Measurements from ENCODE around the gene TEX2. TPM values are rescaled to one million over a fixed set of nuclear protein-coding genes. Genes with fewer than 3 reads are reported as not detected.
A peak's percentile ranks its signal among the peaks of the same experiment; 100 is the strongest.

The TEX2 gene
- total and polyA plus RNA-seq, 8 donors, result 8.9 to 30.3 (median 22.4) TPM

DNA sequence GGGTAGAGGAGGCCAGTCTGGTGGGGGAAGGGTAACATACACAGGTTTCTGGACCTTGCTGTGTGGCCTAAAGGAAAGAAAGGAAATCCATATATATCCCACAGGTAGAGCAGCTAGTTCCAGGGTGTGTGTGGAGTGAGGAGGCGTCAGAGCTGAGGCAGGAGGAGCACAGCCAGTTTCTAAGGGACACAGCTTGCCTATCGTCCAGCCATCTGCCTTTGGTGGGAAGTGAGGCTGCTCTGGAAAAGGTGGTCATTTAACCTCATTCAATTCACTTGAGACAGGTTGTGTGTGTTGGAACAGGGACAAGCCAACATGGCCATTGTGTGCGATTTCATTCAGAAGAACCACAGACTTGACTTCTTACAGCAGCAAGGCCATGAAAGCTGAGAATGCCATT, 96.2 kb downstream of the TEX2 start:
- ATAC-seq (no peak), DNase-seq (no peak), FAIRE-seq (no peak)
- intact Hi-C loops (cut with DNase I), result loop anchor here in 1 of 3 donors (10.0 kb wide), 1 partner anchor 48 kb away; no protein-coding TSS in a partner anchor
- Histone ChIP-seq H3K9me3 (no peaks in the 10 kb centered on the region), H3K4me3 (no peak overlapping the region), H3K36me3 (peaks cover 0 to 4% (median 0%) of the 10 kb centered on the region in 3 donors), H3K4me1 (peaks cover 6 to 27% (median 26%) of the 10 kb centered on the region in 3 donors), H3K27me3 (no peaks in the 10 kb centered on the region), H3K27ac (no peak overlapping the region)
- WGBS, 2 donors, result 92 to 95% methylated on average over 3 of the region's 3 CpGs
- TF ChIP-seq, protein P1, sequence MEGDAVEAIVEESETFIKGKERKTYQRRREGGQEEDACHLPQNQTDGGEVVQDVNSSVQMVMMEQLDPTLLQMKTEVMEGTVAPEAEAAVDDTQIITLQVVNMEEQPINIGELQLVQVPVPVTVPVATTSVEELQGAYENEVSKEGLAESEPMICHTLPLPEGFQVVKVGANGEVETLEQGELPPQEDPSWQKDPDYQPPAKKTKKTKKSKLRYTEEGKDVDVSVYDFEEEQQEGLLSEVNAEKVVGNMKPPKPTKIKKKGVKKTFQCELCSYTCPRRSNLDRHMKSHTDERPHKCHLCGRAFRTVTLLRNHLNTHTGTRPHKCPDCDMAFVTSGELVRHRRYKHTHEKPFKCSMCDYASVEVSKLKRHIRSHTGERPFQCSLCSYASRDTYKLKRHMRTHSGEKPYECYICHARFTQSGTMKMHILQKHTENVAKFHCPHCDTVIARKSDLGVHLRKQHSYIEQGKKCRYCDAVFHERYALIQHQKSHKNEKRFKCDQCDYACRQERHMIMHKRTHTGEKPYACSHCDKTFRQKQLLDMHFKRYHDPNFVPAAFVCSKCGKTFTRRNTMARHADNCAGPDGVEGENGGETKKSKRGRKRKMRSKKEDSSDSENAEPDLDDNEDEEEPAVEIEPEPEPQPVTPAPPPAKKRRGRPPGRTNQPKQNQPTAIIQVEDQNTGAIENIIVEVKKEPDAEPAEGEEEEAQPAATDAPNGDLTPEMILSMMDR (IDR thresholded peaks at IDR 0.05), result no peak

DNA sequence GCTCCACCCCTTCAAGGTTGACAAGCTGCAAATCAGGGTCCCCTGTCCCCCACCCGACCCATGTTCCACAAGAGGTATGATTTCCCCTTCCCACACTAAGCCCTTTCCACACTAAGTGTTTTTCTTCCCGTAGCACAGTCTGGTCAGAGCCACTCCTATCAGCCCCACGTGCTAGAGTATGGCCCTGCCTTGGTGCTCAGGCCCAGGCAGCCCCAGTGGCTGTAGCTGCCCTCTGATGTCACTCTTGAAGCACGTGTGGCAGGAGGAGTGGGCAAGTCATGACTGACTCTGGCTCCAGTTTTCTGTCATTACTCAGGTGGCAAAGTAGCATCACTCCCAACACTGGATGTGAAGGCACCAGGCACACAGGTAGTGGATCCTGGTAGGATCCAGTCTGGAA, 97.7 kb downstream of the TEX2 start:
- Histone ChIP-seq H3K27ac (peak overlapping the region; percentile 49 to 80 (median 68)), H3K4me1 (peaks cover 6 to 27% (median 26%) of the 10 kb centered on the region in 3 donors), H3K4me3 (no peak overlapping the region), H3K9me3 (no peaks in the 10 kb centered on the region), H3K36me3 (peaks cover 0 to 4% (median 0%) of the 10 kb centered on the region in 3 donors), H3K27me3 (no peaks in the 10 kb centered on the region)
- WGBS, 2 donors, result 49% methylated on average over 4 of the region's 4 CpGs
- DNase-seq, result no peak
- TF ChIP-seq, protein P1 (IDR thresholded peaks at IDR 0.05), result no peak
- intact Hi-C loops (cut with DNase I), result loop anchor here in 1 of 3 donors (10.0 kb wide), 1 partner anchor 49 kb away; no protein-coding TSS in a partner anchor
- no peak for FAIRE-seq
- ATAC-seq, result peak; percentile 58 to 71 (median 58)

- Histone ChIP-seq H3K27me3 (no peaks in the 10 kb centered on the region), H3K4me3 (no peak overlapping the region), H3K27ac (peak overlapping the region; percentile 49 to 80 (median 68)), H3K9me3 (no peaks in the 10 kb centered on the region), H3K4me1 (peaks cover 6 to 27% (median 27%) of the 10 kb centered on the region in 3 donors), H3K36me3 (no peaks in the 10 kb centered on the region)
- DNase-seq, result peak in 1 of 6 donors; percentile 66
- TF ChIP-seq, protein P1 (IDR thresholded peaks at IDR 0.05), result no peak
- intact Hi-C loops (cut with DNase I), result loop anchor here in 1 of 3 donors (10.0 kb wide), 1 partner anchor 50 kb away; no protein-coding TSS in a partner anchor
- 41 to 46% methylated on average over 6 of the region's 6 CpGs for WGBS, 2 donors
- peak; percentile 84 to 90 (median 85) for ATAC-seq
- no peak for FAIRE-seq
These were observed 98.3 kb downstream of the TEX2 start for GRCh38 chr17:64164596-64165285.

GRCh38 chr17:64163468-64163867, 99.6 kb downstream of the TEX2 start:
- no peak for ATAC-seq
- FAIRE-seq, result no peak
- peak overlapping the region in 2 of 4 donors; percentile 69 to 80 for H3K27ac ChIP-seq
- no peaks in the 10 kb centered on the region for H3K36me3 ChIP-seq
- peaks cover 6 to 38% (median 35%) of the 10 kb centered on the region in 3 donors for H3K4me1 ChIP-seq
- 82% methylated on average over 6 of the region's 6 CpGs for WGBS, 2 donors
- DNase-seq, result no peak
- TF ChIP-seq, protein P1 (IDR thresholded peaks at IDR 0.05), result no peak
- no peaks in the 10 kb centered on the region for H3K27me3 ChIP-seq
- H3K9me3 ChIP-seq, result no peaks in the 10 kb centered on the region
- no peak overlapping the region for H3K4me3 ChIP-seq
- intact Hi-C loops (cut with DNase I), result loop anchor here in 1 of 3 donors (10.0 kb wide), 1 partner anchor 51 kb away; no protein-coding TSS in a partner anchor

- Histone ChIP-seq H3K4me3 (no peak overlapping the region), H3K27me3 (no peaks in the 10 kb centered on the region), H3K9me3 (no peaks in the 10 kb centered on the region), H3K4me1 (peaks cover 6 to 48% (median 43%) of the 10 kb centered on the region in 3 donors), H3K36me3 (no peaks in the 10 kb centered on the region), H3K27ac (no peak overlapping the region)
- no peak for ATAC-seq
- no peak for FAIRE-seq
- intact Hi-C loops (cut with DNase I), result loop anchor here in 1 of 3 donors (10.0 kb wide), 1 partner anchor 52 kb away; no protein-coding TSS in a partner anchor
- TF ChIP-seq, protein P1 (IDR thresholded peaks at IDR 0.05), result no peak
- no peak for DNase-seq
- WGBS, 2 donors, result 83 to 85% methylated on average over 2 of the region's 2 CpGs
These were observed 100.5 kb downstream of the TEX2 start for GRCh38 chr17:64162554-64162953.
